GM19238 (cell line): ENCODE data around the gene CAMTA1.

Source experiments
- DNase-seq: peaks from one replicate; pipeline ENCODE4 v3.0.0; 2011; ENCODE audit warnings: low spot score; ENCODE audit not compliant: insufficient read length

Gene CAMTA1

GRCh38 chr1:7424352-7424890, 639.2 kb downstream of the CAMTA1 start:
- DNase-seq, result no peak

- DNase-seq, result no peak
Observed at GRCh38 chr1:7425229-7425628, 640.0 kb downstream of the CAMTA1 start.

GRCh38 chr1:7425771-7426170, 640.5 kb downstream of the CAMTA1 start:
- no peak for DNase-seq

- no peak for DNase-seq
Observed at GRCh38 chr1:7426780-7427604, 641.7 kb downstream of the CAMTA1 start.

GRCh38 chr1:7427605-7428300, 642.5 kb downstream of the CAMTA1 start:
- no peak for DNase-seq

GRCh38 chr1:7429290-7429689, 644.0 kb downstream of the CAMTA1 start:
- DNase-seq, result no peak

- DNase-seq, result no peak
Observed at GRCh38 chr1:7430047-7430608, 644.9 kb downstream of the CAMTA1 start.

GRCh38 chr1:7430691-7431090, 645.4 kb downstream of the CAMTA1 start:
- DNase-seq, result no peak

- no peak for DNase-seq
Observed at GRCh38 chr1:7432102-7432899, 647.0 kb downstream of the CAMTA1 start.

GRCh38 chr1:7432900-7433380, 647.7 kb downstream of the CAMTA1 start:
- DNase-seq, result no peak

GRCh38 chr1:7434566-7434965, 649.3 kb downstream of the CAMTA1 start:
- DNase-seq, result no peak

- no peak for DNase-seq
Observed at GRCh38 chr1:7435276-7436055, 650.2 kb downstream of the CAMTA1 start.

GRCh38 chr1:7436056-7437005, 651.1 kb downstream of the CAMTA1 start:
- no peak for DNase-seq

- DNase-seq, result no peak
Observed at GRCh38 chr1:7437036-7437435, 651.8 kb downstream of the CAMTA1 start.

GRCh38 chr1:7437608-7438395, 652.5 kb downstream of the CAMTA1 start:
- DNase-seq, result no peak

GRCh38 chr1:7438396-7438785, 653.1 kb downstream of the CAMTA1 start:
- no peak for DNase-seq

- no peak for DNase-seq
Observed at GRCh38 chr1:7438921-7439655, 653.8 kb downstream of the CAMTA1 start.

GRCh38 chr1:7440154-7440553, 654.9 kb downstream of the CAMTA1 start:
- no peak for DNase-seq
